HG03442 (cell line): Measurements from ENCODE around the gene FBN2.

ENCODE experiments used
- ATAC-seq: cut with Tn5 transposase; IDR thresholded peaks from one replicate; pipeline ENCODE4 v1.9.1; 2021; ENCODE audit warnings: mild to moderate bottlenecking, moderate library complexity; ENCODE audit not compliant: unreplicated experiment

FBN2 gene

GRCh38 chr5:128538000-128538249 lies at the start of gene FBN2:
TSS of gene FBN2 (minus strand) at chr5:128538245. CDS start at chr5:128537603, 642 bp downstream.
- ATAC-seq = no peak

GRCh38 chr5:128587275-128587674 lies 49.2 kb upstream of the FBN2 start:
- no peak for ATAC-seq

GRCh38 chr5:128586848-128587247 lies 48.8 kb upstream of the FBN2 start:
- ATAC-seq = no peak

GRCh38 chr5:128579639-128580038 lies 41.6 kb upstream of the FBN2 start:
- ATAC-seq = no peak

GRCh38 chr5:128579093-128579492 lies 41.0 kb upstream of the FBN2 start:
- ATAC-seq = no peak

- ATAC-seq = no peak
Observed at GRCh38 chr5:128574041-128574440, 36.0 kb upstream of the FBN2 start.

GRCh38 chr5:128572930-128573319 lies 34.9 kb upstream of the FBN2 start:
- no peak for ATAC-seq

- no peak for ATAC-seq
Observed at GRCh38 chr5:128572051-128572929, 34.2 kb upstream of the FBN2 start.

GRCh38 chr5:128566178-128566577 lies 28.1 kb upstream of the FBN2 start:
- no peak for ATAC-seq

GRCh38 chr5:128559300-128560297 lies 21.6 kb upstream of the FBN2 start:
- ATAC-seq = no peak

GRCh38 chr5:128553747-128554146 lies 15.7 kb upstream of the FBN2 start:
- no peak for ATAC-seq

GRCh38 chr5:128551476-128551875 lies 13.4 kb upstream of the FBN2 start:
- ATAC-seq = no peak

GRCh38 chr5:128549496-128549895 lies 11.5 kb upstream of the FBN2 start:
- ATAC-seq = no peak

- no peak for ATAC-seq
Observed at GRCh38 chr5:128546658-128547281, 8.7 kb upstream of the FBN2 start.

- no peak for ATAC-seq
Observed at GRCh38 chr5:128541385-128541784, 3.3 kb upstream of the FBN2 start.

- ATAC-seq = no peak
Observed at GRCh38 chr5:128539038-128539429, 989 bp upstream of the FBN2 start.

- ATAC-seq = no peak
Observed at GRCh38 chr5:128538250-128539037, 399 bp upstream of the FBN2 start.

GRCh38 chr5:128537221-128537999 lies 635 bp downstream of the FBN2 start:
- no peak for ATAC-seq

GRCh38 chr5:128536254-128537220 lies 1.5 kb downstream of the FBN2 start:
- ATAC-seq = no peak
